HepG2 (cell line): Measurements from ENCODE around the gene SNX22. TPM values are rescaled to one million over a fixed set of nuclear protein-coding genes. Genes with fewer than 3 reads are reported as not detected.

Source experiments
- ASH2L ChIP-seq: fragments of 300-600, 200-600 bp; sonication (generic); IDR thresholded peaks from 2 replicates; pipeline ENCODE4 v1.7.0; 2017; ENCODE audit warnings: low read depth, mild to moderate bottlenecking, moderate library complexity, mixed read lengths, low read length; ENCODE audit not compliant: insufficient read length
- CBFB ChIP-seq: sonication (generic); formaldehyde crosslinking; IDR thresholded peaks from 2 replicates; pipeline ENCODE4 v1.4.0; 2020; ENCODE audit warnings: missing genetic modification reagents
- EZH2 ChIP-seq: conservative IDR thresholded peaks from 2 replicates; pipeline ENCODE4 v1.6.1; 2012; ENCODE audit warnings: mild to moderate bottlenecking, low read depth, low read length, moderate library complexity
- FOXA1 ChIP-seq, 2 experiments: fragments of 450-650 bp in 1 of 2; sonication (generic) in 1 of 2; formaldehyde crosslinking in 1 of 2; IDR thresholded peaks; 2 replicates each; pipeline versions ENCODE4 v1.4.0 to v1.6.1; 2016 to 2020; ENCODE audit warnings: missing genetic modification reagents in 1 of 2
- HNRNPLL ChIP-seq: fragments of 200-400 bp; formaldehyde crosslinking; IDR thresholded peaks from 2 replicates; pipeline ENCODE4 v1.6.1; 2017; ENCODE audit warnings: mild to moderate bottlenecking, low read depth, low read length; ENCODE audit not compliant: poor library complexity, severe bottlenecking
- KMT2A ChIP-seq: sonication (generic); formaldehyde crosslinking; IDR thresholded peaks from 2 replicates; pipeline ENCODE4 v1.4.0; 2020; ENCODE audit warnings: missing genetic modification reagents
- MYPOP ChIP-seq: sonication (generic); formaldehyde crosslinking; IDR thresholded peaks from 2 replicates; pipeline ENCODE4 v1.8.1; 2023; ENCODE audit warnings: mild to moderate bottlenecking, moderate library complexity, missing genetic modification reagents
- PHF21A ChIP-seq: sonication (generic); formaldehyde crosslinking; IDR thresholded peaks from 2 replicates; pipeline ENCODE4 v1.5.0; 2020; ENCODE audit warnings: mild to moderate bottlenecking, missing genetic modification reagents
- RBM39 ChIP-seq: fragments of 200-400 bp; formaldehyde crosslinking; IDR thresholded peaks from one replicate; pipeline ENCODE4 v1.6.1; 2018; ENCODE audit warnings: antibody characterized with exemption, mild to moderate bottlenecking, low read depth, low read length; ENCODE audit not compliant: poor library complexity, severe bottlenecking
- SALL1 ChIP-seq: sonication (generic); formaldehyde crosslinking; IDR thresholded peaks from 2 replicates; pipeline ENCODE4 v1.8.0; 2022; ENCODE audit warnings: mild to moderate bottlenecking, missing genetic modification reagents
- SAP130 ChIP-seq: IDR thresholded peaks from 2 replicates; pipeline ENCODE4 v1.6.1; 2016; ENCODE audit warnings: low read depth
- SIX4 ChIP-seq: sonication (generic); formaldehyde crosslinking; IDR thresholded peaks from 2 replicates; pipeline ENCODE4 v1.4.0; 2020; ENCODE audit warnings: missing genetic modification reagents
- TBX2 ChIP-seq: sonication (generic); formaldehyde crosslinking; IDR thresholded peaks from 2 replicates; pipeline ENCODE4 v1.5.0; 2020; ENCODE audit warnings: missing genetic modification reagents, mild to moderate bottlenecking, borderline replicate concordance
- ZBTB1 ChIP-seq: sonication (generic); formaldehyde crosslinking; IDR thresholded peaks from 2 replicates; pipeline ENCODE4 v1.4.0; 2020; ENCODE audit warnings: missing genetic modification reagents, borderline replicate concordance
- ZBTB10 ChIP-seq: sonication (generic); formaldehyde crosslinking; IDR thresholded peaks from 2 replicates; pipeline ENCODE4 v1.4.0; 2020; ENCODE audit warnings: missing genetic modification reagents, borderline replicate concordance
- ZBTB7A ChIP-seq: sonication (generic); formaldehyde crosslinking; IDR thresholded peaks from 2 replicates; pipeline ENCODE4 v1.8.0; 2022; ENCODE audit warnings: mild to moderate bottlenecking, missing genetic modification reagents
- ZBTB7B ChIP-seq: sonication (generic); formaldehyde crosslinking; IDR thresholded peaks from 2 replicates; pipeline ENCODE4 v1.4.0; 2020; ENCODE audit warnings: missing genetic modification reagents
- ZFY ChIP-seq: sonication (generic); formaldehyde crosslinking; IDR thresholded peaks from 2 replicates; pipeline ENCODE4 v1.4.0; 2020; ENCODE audit warnings: missing genetic modification reagents
- ZNF121 ChIP-seq: sonication (generic); formaldehyde crosslinking; IDR thresholded peaks from 2 replicates; pipeline ENCODE4 v1.5.0; 2020; ENCODE audit warnings: mild to moderate bottlenecking, missing genetic modification reagents
- ZNF7 ChIP-seq: IDR thresholded peaks from 2 replicates; pipeline ENCODE4 v1.6.1; 2016; ENCODE audit warnings: missing biosample characterization, missing genetic modification reagents
- ZNF749 ChIP-seq: sonication (generic); formaldehyde crosslinking; IDR thresholded peaks from 2 replicates; pipeline ENCODE4 v1.8.0; 2022; ENCODE audit warnings: mild to moderate bottlenecking, missing genetic modification reagents, moderate library complexity, borderline replicate concordance
- polyA plus RNA-seq, 8 experiments: library from polyadenylated mRNA; depleted of rRNA in 3 of 8; stranded (reverse) in 7 of 8; unstranded in 1 of 8; fragments of >200 nt; fragmentation: Illumina TruSeq in 4 of 8; extraction: Trizol in 4 of 8; gene quantifications; 2 replicates each; pipeline versions ENCODE4 v1.2.1 to v1.2.3, GENCODE V29; 2011 to 2016; ENCODE audit warnings: low read depth in 4 of 8, missing spikeins in 1 of 8, mixed read lengths in 1 of 8; ENCODE audit not compliant: insufficient read depth in 1 of 8
- total RNA-seq, 5 experiments: library from RNA; depleted of rRNA; stranded (reverse); fragments of >200 nt; fragmentation: Illumina TruSeq; extraction: Trizol; gene quantifications; 2 replicates each; pipeline ENCODE4 v1.2.3, GENCODE V29; 2016; ENCODE audit warnings: low read depth in 1 of 5
- TF ChIP-seq, protein P1 (sequence below): fragments of 450-650 bp; IDR thresholded peaks from 2 replicates; pipeline ENCODE4 v1.6.1; 2016
- TF ChIP-seq, protein P2 (sequence below): sonication (generic); formaldehyde crosslinking; IDR thresholded peaks from 2 replicates; pipeline ENCODE4 v1.4.0; 2020; ENCODE audit warnings: mild to moderate bottlenecking, missing genetic modification reagents

SNX22 gene
- total and polyA plus RNA-seq, 2 of the 13 experiments (the other 11 are each of a cell fraction or from before 2014, with no cell fraction given) = 2.3 to 5.5 TPM

DNA sequence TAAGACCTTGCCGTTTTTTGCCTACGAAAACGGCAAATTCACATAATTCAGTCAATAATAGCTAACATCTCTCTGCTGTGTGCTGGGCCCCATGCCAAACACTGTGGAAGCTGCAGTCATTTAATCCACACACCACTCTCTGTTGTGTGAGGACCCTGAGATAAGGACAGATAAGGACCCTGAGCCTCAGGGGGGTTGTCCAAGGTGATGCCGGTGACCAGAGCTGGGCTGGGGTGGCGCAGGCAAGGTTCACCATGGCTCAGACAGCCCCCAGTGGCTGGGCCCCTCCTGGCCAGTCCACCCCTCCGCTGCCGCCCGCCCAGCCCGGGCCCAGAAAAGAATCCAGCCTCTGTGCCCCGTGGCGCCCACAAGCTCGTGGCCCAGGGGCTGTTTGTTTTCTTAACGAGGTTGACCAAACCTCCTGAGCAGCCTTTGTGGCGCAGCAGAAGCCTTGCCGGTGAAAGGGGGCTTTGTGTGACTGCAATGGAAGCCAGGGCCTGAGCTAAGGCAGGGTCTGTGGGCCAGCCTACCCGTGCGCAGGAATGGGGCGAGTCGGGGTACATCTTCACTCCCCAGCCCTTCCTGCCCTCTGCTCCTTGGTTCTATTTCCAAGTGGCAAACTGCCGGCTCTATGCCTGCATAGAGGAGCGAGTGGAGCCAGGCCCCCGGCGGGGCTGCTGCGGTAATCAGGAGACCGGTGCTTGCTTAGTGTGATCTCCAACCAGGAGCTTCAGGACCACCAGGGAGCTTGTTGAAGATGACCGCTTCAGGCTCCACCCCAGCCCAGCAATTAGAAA, 4.4 kb upstream of the SNX22 start (continued):
- TF ChIP-seq MYPOP (CRISPR knock-in tag) = 0 out of 2 replicates have a peak, but pooled peaks have one; percentile 23
- no peak for TF ChIP-seq EZH2
- TF ChIP-seq KMT2A (CRISPR knock-in tag) = no peak
- TF ChIP-seq ZBTB7A (CRISPR knock-in tag) = peak; percentile 63; the same call in 1 of the 2 replicates
- TF ChIP-seq ZNF121 (CRISPR knock-in tag) = peak; percentile 79; the same call in 1 of the 2 replicates
- TF ChIP-seq PHF21A = peak; percentile 73
- no peak for TF ChIP-seq FOXA1 (IDR thresholded peaks at IDR 0.05)
- peak; percentile 58 for TF ChIP-seq FOXA1 (CRISPR knock-in tag; IDR thresholded peaks at IDR 0.05)
- TF ChIP-seq SIX4 (CRISPR knock-in tag) = no peak
- TF ChIP-seq SALL1 (CRISPR knock-in tag) = peak; percentile 72
- peak; percentile 69; the same call in 1 of the 2 replicates for TF ChIP-seq ZBTB10
- peak; percentile 58 for TF ChIP-seq ZFY
- TF ChIP-seq RBM39 = peak; percentile 70
- peak; percentile 27; the same call in 1 of the 2 replicates for TF ChIP-seq CBFB
- peak; percentile 67 for TF ChIP-seq SAP130 (CRISPR knock-in tag)
- TF ChIP-seq, protein P1, sequence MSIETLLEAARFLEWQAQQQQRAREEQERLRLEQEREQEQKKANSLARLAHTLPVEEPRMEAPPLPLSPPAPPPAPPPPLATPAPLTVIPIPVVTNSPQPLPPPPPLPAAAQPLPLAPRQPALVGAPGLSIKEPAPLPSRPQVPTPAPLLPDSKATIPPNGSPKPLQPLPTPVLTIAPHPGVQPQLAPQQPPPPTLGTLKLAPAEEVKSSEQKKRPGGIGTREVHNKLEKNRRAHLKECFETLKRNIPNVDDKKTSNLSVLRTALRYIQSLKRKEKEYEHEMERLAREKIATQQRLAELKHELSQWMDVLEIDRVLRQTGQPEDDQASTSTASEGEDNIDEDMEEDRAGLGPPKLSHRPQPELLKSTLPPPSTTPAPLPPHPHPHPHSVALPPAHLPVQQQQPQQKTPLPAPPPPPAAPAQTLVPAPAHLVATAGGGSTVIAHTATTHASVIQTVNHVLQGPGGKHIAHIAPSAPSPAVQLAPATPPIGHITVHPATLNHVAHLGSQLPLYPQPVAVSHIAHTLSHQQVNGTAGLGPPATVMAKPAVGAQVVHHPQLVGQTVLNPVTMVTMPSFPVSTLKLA = no peak
- TF ChIP-seq ZBTB1 = no peak
- peak; percentile 49 for TF ChIP-seq HNRNPLL
- TF ChIP-seq ASH2L = peak; percentile 18
- no peak for TF ChIP-seq ZNF7 (CRISPR knock-in tag)
- peak; percentile 71 for TF ChIP-seq TBX2
- TF ChIP-seq ZNF749 = 0 out of 2 replicates have a peak, but pooled peaks have one; percentile 26
- TF ChIP-seq, protein P2, sequence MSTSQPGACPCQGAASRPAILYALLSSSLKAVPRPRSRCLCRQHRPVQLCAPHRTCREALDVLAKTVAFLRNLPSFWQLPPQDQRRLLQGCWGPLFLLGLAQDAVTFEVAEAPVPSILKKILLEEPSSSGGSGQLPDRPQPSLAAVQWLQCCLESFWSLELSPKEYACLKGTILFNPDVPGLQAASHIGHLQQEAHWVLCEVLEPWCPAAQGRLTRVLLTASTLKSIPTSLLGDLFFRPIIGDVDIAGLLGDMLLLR = 0 out of 2 replicates have a peak, but pooled peaks have one; percentile 36
- peak; percentile 96 for TF ChIP-seq ZBTB7B (CRISPR knock-in tag)
